Hepatocyte (in vitro differentiated cells): Measurements from ENCODE around the gene ASB12.

Source experiments
- CTCF ChIP-seq: fragments of 200-600 bp; sonication (generic); IDR thresholded peaks from 2 replicates; pipeline ENCODE4 v1.5.1; 2016; ENCODE audit warnings: antibody characterized with exemption, mild to moderate bottlenecking; ENCODE audit not compliant: poor library complexity
- EZH2phosphoT487 ChIP-seq: fragments of 200-600 bp; sonication (generic); IDR thresholded peaks from one replicate; pipeline ENCODE4 v1.6.1; 2018; ENCODE audit warnings: antibody characterized with exemption, mild to moderate bottlenecking, low read depth, moderate library complexity; ENCODE audit not compliant: unreplicated experiment, severe bottlenecking

- TF ChIP-seq CTCF = no peak
- TF ChIP-seq EZH2phosphoT487 = no peak
Measured at GRCh38 chrX:64192040-64192439, 38.4 kb downstream of the ASB12 start.
